SKM-1 (cell line): ENCODE data around the gene VPS16.
A peak's percentile ranks its signal among the peaks of the same experiment; 100 is the strongest.

Source experiments
- DNase-seq: peaks from one replicate; lab custom pipeline; 2025; ENCODE audit not compliant: unreplicated experiment; lab: John Stamatoyannopoulos, UW

VPS16 gene

DNA sequence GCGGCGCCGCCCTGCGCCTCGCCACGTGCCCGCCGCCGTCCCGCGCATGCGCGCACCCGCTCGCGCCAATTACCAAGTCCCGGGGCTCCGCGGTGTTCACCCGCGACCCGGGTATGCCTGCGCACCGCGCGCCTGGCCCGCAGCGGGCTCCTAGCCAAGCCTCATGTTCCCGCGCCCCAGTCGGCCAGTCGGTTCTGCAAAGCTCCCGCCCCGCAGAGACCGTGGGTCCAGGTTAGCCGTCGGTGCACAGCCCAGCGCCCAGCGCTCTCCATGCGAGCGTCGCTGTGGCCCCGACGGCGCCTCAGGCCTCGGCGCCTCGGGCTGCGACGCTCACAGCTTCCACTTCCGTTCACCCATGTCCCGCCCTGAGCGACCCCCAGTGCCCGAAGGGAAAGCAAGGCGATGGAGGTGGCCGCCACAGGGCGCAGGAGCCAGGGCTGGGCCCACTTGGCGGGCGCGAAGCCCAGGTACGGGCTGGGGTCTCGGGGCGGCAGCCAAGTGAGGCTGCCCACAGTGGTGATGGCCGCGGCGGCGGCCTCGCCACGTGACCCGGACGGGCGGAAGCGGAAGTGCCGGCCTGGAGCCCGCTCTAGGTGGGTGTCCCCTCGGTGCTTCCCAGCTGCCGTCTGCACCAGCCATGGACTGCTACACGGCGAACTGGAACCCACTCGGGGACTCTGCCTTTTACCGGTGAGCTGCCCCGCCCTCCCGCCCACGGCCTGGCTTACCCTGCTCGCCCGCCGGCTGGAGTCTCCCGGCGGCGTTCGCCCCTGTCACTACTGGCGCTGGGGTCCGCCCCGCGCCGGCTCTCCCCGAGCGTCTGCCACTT lies at the start of gene VPS16, which contains the start of gene PCED1A:
VPS16 (plus strand) TSS at position 608 of the 829 bp plus-strand sequence; CDS start at position 638, 30 bp downstream.
PCED1A (minus strand) TSS at position 518 of the 829 bp plus-strand sequence. CDS start 743 bp downstream, outside the sequence.
- peak; percentile 7 for DNase-seq

- DNase-seq, result no peak
Measured at GRCh38 chr20:2793471-2793870, 47.1 kb upstream of the VPS16 start.

GRCh38 chr20:2794202-2794748 lies 46.3 kb upstream of the VPS16 start:
- no peak for DNase-seq

DNA sequence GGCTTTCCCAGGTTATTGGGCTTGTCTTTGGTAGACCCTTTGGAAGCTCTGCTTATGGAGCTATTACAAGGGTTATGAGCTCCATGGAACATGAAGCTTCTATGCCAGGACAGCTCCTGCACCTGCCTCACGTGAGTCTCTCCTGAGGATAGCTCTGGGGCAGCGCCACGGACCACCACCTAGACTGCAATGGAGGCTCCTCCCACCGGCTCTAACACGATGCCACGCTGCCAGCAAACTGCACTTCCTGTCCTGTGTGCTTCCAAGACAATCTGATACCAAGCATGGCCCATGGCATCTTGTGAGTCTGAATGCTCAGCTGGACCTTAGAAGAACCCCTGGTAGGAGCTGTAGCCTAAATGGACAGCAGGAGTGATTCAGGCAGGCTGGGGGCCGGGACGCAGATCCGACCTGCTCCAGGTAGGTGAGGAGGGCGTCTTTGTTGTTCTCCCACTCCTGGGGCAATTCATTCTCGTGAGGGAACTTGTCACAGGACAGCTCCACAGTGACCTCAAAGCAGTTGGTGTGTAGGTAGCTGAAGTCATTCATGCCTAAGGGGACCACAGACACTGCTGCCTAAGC lies 45.6 kb upstream of the VPS16 start:
- no peak for DNase-seq

- DNase-seq, result no peak
Measured at GRCh38 chr20:2795451-2795850, 45.1 kb upstream of the VPS16 start.

GRCh38 chr20:2796011-2796660 lies 44.4 kb upstream of the VPS16 start:
- no peak for DNase-seq

DNA sequence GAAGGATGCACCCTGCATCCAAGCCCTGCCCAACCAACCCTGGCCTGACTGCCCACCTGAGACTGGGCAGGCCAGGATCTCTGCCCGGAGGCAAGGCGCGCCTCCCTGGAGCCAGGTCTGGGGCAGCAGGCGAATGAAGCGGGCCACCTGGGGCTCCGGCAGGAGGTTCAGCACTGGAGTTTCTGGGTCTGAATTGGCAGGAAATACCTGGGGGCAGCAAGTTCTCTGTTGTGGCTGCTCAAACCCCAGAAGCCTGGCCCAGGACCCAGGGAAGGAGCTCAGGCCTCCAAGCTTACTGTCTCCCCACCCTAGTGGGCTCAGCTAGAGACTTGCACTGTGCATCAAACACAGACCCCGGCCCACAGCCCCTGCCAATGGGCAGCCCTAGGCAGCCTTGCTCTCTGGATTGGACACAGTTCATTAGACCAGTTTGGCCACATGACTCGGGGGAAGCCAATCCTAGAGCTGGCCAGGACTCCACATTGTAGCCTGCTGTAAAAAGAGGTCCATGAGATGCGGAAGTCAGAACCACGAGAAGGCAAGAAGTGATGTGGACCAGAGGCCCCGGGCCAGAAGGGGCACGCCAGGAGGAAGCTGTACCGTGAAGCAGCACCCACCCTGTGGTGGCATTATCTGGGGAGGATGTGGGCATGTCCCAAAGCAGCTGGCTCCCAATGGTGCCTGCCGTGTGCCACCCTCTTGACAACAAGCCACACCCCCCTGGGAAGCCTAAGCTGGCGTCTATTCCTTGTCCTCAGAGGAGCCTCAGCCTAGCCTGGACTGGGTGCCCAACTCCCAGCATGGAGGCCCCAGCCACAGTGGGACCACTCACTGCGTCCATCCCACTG lies 43.2 kb upstream of the VPS16 start:
- DNase-seq, result no peak

- DNase-seq, result no peak
Measured at GRCh38 chr20:2798095-2798805, 42.3 kb upstream of the VPS16 start.

DNA sequence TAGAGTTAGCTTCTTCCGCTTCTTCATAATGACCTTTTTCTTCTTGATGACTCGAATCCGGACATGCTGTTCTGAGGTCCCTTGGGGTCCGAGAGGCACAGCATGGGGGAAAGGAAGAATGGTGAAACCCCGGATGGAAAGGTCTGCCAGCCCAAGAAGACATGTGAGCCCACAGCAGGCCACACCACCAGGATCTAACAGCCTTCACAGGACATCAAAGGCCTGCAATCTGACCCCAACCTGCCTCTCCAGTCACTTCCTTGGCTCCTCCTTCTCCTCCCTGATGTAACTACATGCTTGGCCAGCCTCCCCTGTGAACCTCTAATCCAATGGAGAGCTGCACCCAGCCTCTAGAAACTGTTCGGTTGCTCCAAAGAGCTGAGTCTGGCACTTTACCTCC lies 41.7 kb upstream of the VPS16 start:
- DNase-seq, result no peak

GRCh38 chr20:2799271-2799670 lies 41.3 kb upstream of the VPS16 start:
- DNase-seq, result no peak

DNA sequence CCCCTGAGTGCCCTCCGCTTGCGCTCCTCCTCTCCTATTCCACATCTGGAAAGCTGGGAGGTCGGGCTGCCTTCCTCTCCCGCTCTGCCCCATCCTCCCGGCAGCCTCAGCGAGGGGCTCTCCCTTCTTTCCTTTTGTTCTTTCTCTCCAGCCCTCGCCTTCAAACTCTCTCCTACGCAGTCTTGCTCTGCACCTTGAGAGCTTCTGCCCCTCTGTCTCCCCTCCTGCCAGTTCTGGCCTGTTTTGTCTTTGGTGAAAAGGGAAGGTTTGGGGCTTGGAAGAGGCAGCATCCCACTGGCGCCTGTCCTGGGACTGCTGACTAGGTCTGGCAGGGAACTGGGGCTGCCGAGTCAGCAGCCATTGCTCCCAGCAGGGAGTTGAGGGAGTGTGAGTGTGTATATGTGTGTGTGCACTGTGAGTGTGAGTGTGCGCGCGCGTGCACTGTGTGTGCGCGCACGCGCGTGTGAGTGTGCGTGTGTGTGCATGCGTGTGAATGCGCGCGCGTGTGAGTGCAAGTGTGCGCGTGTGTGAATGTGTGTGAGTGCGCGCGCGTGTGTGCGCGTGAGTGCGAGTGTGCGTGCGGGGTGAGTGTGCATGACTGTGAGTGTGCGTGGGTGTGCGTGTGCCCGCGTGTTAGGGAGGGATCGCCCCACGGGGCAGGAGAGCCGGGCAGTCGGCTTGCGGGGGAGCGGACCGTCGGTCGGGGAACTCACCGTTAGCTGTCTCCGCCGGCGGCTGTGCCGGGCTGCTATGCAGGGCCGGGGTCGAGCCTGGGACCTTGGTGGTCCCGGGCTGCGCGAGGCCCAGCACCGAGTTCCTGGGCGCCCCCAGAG lies 40.6 kb upstream of the VPS16 start:
- no peak for DNase-seq

GRCh38 chr20:2800521-2801285 lies 39.8 kb upstream of the VPS16 start, which contains the start of gene CPXM1:
TSS of gene CPXM1 (minus strand) at chr20:2800627. CDS start at chr20:2800572, 55 bp downstream.
- DNase-seq, result peak; percentile 27

DNA sequence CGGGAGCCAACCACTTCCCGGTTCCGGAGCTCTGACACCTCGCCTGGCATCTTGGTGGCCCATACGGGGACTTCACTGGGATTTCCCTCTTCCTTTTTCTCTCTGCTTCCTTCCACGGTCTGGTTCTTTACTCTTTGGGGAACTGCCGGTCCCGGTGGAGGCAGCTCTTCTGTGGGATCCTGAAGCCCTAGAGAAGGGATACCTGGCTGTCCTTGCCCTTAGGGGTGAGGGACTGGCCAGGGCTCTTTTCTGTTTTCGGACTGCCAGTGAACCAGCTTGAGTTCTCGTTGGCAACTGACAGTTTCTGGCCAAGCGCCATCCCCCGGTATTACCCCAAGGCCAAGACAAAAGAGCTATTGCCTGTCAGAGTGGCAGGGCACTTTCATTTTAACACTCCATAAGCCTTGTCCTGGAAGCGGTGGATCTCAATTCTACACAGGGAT lies 39.2 kb upstream of the VPS16 start:
- DNase-seq, result no peak

DNA sequence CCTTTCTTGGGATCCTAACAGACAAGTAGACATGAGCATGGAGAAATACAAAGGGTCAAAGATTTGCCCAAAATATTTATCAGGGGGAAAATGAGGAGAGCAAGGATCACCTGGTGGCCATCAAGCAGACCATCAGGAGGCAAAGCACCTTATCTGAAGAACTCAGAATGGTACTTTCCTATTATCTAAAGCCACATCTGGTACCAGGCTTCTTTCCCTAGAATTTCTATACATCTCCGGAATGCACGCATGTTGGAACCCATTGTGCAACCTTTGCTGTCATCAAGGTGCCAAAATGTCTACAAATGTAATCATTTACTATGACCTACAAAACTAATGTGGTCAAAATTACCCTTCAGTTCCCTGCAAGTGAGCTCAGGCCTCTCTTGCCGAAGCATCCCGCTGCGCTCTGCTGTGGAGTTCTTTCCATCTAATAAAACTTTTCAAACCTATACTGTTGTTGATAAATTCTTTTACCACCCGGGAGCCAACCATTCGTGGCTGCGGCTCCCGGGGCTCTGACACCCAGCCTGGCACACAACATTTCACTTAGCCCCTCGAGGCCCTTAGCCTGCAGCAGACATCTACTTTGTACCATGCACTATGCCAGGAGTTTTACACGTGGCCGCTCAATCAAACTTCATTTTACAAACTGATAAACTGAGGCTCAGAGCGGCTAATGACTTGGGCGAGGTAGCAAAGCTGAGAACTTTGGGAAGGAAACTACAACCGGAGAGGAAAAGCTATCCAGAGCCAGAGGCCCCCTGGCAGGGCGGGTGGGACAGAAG lies 36.3 kb upstream of the VPS16 start:
- DNase-seq, result no peak

DNA sequence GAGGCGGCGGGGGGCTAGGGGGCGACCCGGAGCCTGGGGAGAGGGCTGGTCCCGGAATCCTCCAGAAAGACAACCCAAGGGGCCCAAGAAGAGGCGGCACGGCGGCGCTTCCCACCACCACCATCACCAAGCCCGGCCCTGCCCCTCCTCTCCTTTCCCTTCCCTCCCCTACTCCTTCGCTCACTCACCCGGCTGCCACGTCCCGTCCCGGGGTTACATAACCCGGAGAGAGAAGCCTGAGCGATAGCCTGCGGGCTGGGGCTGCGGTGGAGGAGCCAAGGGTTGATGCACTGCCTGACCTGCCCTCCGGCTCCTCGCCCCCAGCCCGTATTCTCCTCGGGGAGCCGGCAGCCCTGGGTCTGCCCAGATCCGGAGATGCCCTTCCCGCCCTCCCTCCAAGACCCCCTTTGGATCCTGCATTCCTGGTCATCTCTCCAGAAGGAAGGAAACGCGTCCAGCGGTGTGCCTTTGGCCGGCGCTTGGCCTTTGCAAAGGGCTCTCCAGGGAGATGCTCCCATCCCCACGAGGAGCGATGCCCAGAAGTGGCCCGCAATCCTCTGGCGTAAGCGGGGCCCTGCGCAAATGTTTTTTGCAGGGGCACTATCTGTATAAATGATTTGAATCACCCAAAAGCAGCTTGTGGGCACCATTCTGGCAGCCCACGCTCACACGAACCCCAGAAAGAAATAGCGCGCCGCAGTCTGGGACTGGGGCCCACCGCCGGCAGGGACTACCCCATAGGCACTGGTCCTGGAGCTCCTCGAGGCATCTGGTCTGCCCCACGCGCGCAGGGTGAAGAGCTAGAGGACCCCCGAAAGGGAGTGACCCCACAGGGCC lies 35.5 kb upstream of the VPS16 start:
- DNase-seq, result no peak

GRCh38 chr20:2805689-2806350 lies 34.7 kb upstream of the VPS16 start:
- no peak for DNase-seq
